ENCODE data around the gene BCL3. TPM values are rescaled to one million over a fixed set of nuclear protein-coding genes. Genes with fewer than 3 reads are reported as not detected.

Gene BCL3
- total RNA-seq, 1 donor from 2014 or later, result 4.6 TPM

GRCh38 chr19:44794610-44795009, 46.1 kb downstream of the BCL3 start:
- no peak for DNase-seq

DNA sequence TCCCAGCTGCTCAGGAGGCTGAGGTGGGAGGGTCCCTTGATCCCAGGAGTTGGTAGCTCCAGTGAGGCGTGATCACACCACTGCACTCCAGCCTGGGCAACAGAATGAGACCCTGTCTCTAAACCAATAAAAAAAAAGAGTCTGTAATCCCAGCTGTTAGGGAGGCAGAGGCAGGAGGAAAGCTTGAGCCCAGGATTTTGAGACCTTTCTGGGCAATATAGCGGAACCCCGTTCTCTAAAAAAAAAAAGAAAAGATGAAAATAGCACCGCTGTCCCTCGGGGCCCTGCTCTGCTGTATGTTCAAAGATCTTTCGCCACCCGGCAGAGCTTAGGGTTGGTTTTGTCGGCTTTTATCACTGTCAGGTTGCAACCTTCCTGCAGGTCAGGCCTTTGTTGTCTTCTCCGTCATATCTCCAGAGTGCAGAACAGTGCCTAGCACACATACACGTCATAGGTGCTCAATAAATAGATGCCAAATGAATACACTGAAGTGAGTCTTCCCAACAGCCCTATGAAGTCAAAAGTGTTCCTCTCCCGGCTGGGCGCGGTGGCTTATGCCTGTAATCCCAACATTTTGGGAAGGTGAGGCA, 47.0 kb downstream of the BCL3 start:
- DNase-seq, result no peak

GRCh38 chr19:44796701-44797115, 48.2 kb downstream of the BCL3 start:
- no peak for DNase-seq

DNA sequence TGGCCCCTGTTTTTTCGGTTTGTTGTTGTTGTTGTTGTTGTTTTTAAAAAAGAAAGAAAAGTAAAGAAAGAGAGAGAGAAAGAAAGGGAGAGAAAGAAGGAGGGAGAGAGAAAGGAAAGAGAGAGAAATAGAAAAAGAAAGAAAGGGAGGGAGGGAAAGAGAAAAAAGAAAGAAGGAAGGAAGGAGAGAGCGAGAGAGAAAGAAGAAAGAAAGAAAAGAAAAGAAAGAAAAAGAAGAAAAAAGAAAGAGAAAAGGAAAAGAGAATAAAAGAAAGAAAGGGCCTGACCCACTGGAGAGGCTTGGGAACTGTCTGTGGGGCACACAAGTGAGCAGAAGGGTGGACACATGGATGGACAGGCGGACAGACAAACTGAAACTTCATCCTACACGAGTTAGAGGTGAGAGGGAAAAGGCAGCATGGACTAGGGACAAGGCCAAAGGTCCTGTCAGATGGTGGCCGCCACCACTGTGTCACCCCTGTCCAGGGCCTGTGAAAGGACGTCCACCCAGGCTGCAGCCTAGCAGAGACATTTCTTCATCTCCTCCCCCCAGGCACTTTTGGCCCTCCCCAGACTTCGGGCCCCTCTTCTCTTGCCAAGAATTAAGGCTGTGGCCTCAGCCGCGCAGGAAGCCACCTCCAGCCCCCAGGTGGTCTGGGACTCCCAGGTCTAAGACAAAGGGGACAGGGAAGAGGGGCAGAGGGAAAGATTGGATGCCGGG, 51.3 kb downstream of the BCL3 start:
- DNase-seq, result no peak

- DNase-seq, result peak; percentile 38
Observed at GRCh38 chr19:44800461-44800860, 52.0 kb downstream of the BCL3 start.

DNA sequence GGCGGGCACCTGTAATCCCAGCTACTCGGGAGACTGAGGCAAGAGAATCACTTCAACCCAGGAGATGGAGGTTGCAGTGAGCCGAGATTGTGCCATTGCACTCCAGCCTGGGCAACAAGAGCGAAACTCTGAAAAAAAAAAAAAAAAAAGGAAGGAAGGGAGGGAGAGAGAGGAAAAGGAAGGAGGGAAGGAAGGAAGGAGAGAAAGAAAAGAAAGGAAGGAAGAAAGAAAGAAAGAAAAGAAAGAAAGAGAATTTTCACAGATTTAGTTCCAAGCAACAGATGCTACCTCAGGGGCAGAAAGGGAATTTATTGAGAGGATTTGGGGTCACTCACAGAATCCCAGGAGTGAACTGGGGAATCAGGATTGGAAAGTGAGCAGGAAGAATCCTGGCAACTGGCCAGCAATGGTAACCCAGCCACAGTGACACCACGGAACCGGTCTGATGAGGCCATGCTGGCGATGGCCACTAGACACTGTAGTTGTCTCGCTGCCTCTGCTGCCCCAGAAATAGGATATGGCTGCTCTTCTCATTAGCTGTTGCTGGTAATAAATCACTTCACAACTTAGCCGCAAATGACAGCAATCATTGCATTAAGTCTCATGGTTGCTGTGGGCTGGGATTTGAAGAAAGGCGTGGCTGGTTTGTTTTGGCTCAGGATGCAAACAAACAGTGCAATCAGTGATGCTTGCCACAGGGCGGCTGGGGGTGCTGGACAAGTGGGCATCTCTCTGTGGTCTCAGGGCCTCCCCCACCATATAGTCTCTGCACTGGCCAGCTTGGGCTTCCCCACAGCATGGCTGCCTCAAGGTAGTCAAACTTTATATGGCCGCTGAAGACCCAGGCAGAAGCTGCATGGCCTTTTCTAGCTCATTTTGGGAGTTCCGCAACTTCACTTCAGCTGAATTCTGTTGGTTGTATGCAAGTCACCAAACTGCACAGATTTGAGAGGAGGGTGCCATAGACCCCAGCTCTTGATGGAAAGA, 55.2 kb downstream of the BCL3 start:
- DNase-seq, result no peak

DNA sequence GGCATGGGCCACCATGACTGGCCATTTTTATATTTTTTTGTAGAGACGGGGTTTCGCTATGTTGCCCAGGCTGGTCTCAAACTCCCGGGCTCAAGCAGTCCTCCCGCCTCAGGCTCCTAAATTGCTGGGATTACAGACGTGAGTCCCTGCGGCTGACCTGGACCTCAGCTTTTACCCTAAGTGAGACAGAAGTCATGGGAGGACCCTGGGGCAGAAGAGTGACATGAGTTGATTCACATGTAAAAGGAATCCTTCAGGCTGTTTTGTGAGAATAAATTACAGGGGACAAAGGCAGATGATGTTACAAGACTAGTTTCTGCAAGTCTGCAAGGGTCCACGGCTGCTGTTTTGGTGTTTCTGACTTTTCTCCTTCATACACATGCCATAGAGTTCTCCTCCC, 57.8 kb downstream of the BCL3 start:
- DNase-seq, result no peak

GRCh38 chr19:44807162-44807561, 58.7 kb downstream of the BCL3 start:
- DNase-seq, result no peak

DNA sequence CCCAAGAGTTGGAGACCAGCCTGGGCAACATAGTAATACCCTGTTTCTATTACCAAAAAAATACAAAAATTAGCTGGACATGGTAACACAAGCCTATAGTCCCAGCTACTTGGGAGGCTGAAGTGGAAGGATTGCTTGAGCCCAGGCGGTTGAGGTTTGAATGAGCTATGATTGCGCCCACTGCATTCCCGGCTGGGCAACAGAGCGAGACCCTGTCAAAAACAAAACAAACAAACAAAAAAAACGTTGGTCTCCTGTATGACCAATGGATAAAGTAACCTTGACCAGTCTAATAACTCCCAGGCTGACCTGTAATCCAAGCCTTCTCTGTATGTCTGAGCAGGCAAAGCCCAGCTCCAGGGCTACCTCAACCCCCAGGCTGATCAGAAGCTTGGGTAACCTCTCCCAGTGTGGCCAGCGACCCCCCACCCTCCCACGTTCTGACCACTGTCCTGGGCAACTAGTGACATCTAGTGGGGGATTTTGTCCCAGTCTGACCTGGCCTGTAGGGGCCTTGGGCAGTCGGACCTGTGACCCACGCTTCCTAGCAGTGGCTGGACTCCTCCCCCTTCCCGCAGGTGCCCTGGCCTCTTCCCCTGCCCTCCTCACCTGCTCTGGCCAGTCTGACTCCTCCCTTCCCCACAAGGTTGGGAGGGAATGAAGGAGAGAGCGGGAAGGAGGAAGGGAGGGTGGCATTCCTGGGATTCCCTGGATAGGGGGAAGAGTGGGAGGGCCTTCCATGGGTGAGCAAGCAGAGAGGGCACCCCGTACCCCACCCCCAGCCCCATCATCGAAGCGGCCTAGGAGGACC, 59.3 kb downstream of the BCL3 start:
- DNase-seq, result no peak

- peak; percentile 37 for DNase-seq
Observed at GRCh38 chr19:44808463-44809371, 60.2 kb downstream of the BCL3 start, which contains the start of gene BCAM. Gene BCAM (plus strand): TSS chr19:44809103. CDS start chr19:44809125, 22 bp downstream.

Small RNAs within 50 kb of the gene (small RNA-seq; reads per million reads assigned to genes)
- gene RF00156 (ENCODE audit: low replicate concordance) (not detected), gene RF00285 (ENCODE audit: low replicate concordance) (not detected)

Other genes starting within 250 kb of the BCL3 start
- 10.0 TPM for gene ZNF180, start 248.2 kb upstream of the BCL3 start, total RNA-seq
- gene CEACAM20, start 219.0 kb upstream of the BCL3 start, total RNA-seq, result not detected
- gene IGSF23, start 135.1 kb upstream of the BCL3 start, total RNA-seq, result not detected
- 18.8 TPM for gene PVR, start 104.8 kb upstream of the BCL3 start, total RNA-seq
- gene CEACAM19, start 77.2 kb upstream of the BCL3 start, total RNA-seq, result 3.4 TPM
- not detected for gene CEACAM16, start 49.6 kb upstream of the BCL3 start, total RNA-seq
- 12.5 TPM for gene CBLC, start 29.2 kb downstream of the BCL3 start, total RNA-seq
- 50.4 TPM for gene BCAM, start 60.4 kb downstream of the BCL3 start, total RNA-seq
- 34.0 TPM for gene NECTIN2, start 97.6 kb downstream of the BCL3 start, total RNA-seq
- gene TOMM40, start 142.5 kb downstream of the BCL3 start, total RNA-seq, result 16.1 TPM
- 313 TPM for gene APOE, start 157.1 kb downstream of the BCL3 start, total RNA-seq
- gene APOC1, start 165.9 kb downstream of the BCL3 start, total RNA-seq, result 44.6 TPM
- gene APOC4, start 193.5 kb downstream of the BCL3 start, total RNA-seq, result not detected
- 0.69 TPM for gene APOC2, start 197.3 kb downstream of the BCL3 start, total RNA-seq
- 36.7 TPM for gene CLPTM1, start 206.7 kb downstream of the BCL3 start, total RNA-seq

Data from skin of body (tissue), 3 donors.